ENCODE measurements around the gene PHC2.

Gene PHC2

GRCh38 chr1:33446590-33446989 is 15.7 kb upstream of the PHC2 start:
- no peak for DNase-seq (ENCODE audit: low spot score)

- no peak for DNase-seq (ENCODE audit: low spot score)
Measured at GRCh38 chr1:33445108-33445507, 14.2 kb upstream of the PHC2 start.

- no peak for DNase-seq (ENCODE audit: low spot score)
Measured at GRCh38 chr1:33443705-33444180, 12.8 kb upstream of the PHC2 start.

GRCh38 chr1:33443080-33443704 is 12.3 kb upstream of the PHC2 start:
- no peak for DNase-seq (ENCODE audit: low spot score)

GRCh38 chr1:33442141-33442540 is 11.2 kb upstream of the PHC2 start:
- no peak for DNase-seq (ENCODE audit: low spot score)

- no peak for DNase-seq (ENCODE audit: low spot score)
Measured at GRCh38 chr1:33441088-33441745, 10.3 kb upstream of the PHC2 start.

GRCh38 chr1:33439662-33440061 is 8.8 kb upstream of the PHC2 start:
- DNase-seq (ENCODE audit: low spot score), result no peak

GRCh38 chr1:33438364-33439160 is 7.7 kb upstream of the PHC2 start:
- DNase-seq (ENCODE audit: low spot score), result no peak

- DNase-seq (ENCODE audit: low spot score), result no peak
Measured at GRCh38 chr1:33436557-33437285, 5.8 kb upstream of the PHC2 start.

- DNase-seq (ENCODE audit: low spot score), result no peak
Measured at GRCh38 chr1:33435096-33435820, 4.4 kb upstream of the PHC2 start.

- DNase-seq (ENCODE audit: low spot score), result no peak
Measured at GRCh38 chr1:33434363-33434750, 3.5 kb upstream of the PHC2 start.

- no peak for DNase-seq (ENCODE audit: low spot score)
Measured at GRCh38 chr1:33433509-33434362, 2.8 kb upstream of the PHC2 start.

GRCh38 chr1:33429856-33430691 is 821 bp downstream of the PHC2 start:
- DNase-seq (ENCODE audit: low spot score), result peak; percentile 63

- DNase-seq (ENCODE audit: low spot score), result no peak
Measured at GRCh38 chr1:33429332-33429731, 1.6 kb downstream of the PHC2 start.

GRCh38 chr1:33428661-33429060 is 2.2 kb downstream of the PHC2 start:
- no peak for DNase-seq (ENCODE audit: low spot score)

- DNase-seq (ENCODE audit: low spot score), result no peak
Measured at GRCh38 chr1:33426916-33427315, 4.0 kb downstream of the PHC2 start.

- no peak for DNase-seq (ENCODE audit: low spot score)
Measured at GRCh38 chr1:33425900-33426299, 5.0 kb downstream of the PHC2 start.

- no peak for DNase-seq (ENCODE audit: low spot score)
Measured at GRCh38 chr1:33424610-33425009, 6.3 kb downstream of the PHC2 start.

GRCh38 chr1:33424205-33424604 is 6.7 kb downstream of the PHC2 start:
- DNase-seq (ENCODE audit: low spot score), result no peak
